ENCODE measurements around the gene CROT.

CROT gene

DNA sequence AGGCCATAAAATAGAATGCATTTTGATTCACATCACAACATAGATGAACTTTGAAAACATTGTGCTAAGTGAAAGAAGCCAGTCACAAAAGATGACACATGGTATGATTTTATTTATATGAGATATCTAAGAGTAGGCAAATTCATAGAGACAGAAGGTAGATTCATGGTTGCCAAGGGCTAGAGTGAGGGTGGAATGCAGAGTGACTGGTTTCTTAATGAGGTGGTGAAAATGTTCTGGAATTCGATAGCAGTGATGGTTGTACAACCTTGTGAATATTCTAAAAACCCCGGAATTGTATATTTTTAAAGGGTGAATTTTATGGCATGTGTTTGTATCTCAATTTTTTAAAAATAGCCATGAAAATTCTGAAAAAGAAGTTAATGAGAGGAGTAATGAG, 87.1 kb downstream of the CROT start:
- TF ChIP-seq, protein P1, sequence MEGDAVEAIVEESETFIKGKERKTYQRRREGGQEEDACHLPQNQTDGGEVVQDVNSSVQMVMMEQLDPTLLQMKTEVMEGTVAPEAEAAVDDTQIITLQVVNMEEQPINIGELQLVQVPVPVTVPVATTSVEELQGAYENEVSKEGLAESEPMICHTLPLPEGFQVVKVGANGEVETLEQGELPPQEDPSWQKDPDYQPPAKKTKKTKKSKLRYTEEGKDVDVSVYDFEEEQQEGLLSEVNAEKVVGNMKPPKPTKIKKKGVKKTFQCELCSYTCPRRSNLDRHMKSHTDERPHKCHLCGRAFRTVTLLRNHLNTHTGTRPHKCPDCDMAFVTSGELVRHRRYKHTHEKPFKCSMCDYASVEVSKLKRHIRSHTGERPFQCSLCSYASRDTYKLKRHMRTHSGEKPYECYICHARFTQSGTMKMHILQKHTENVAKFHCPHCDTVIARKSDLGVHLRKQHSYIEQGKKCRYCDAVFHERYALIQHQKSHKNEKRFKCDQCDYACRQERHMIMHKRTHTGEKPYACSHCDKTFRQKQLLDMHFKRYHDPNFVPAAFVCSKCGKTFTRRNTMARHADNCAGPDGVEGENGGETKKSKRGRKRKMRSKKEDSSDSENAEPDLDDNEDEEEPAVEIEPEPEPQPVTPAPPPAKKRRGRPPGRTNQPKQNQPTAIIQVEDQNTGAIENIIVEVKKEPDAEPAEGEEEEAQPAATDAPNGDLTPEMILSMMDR (conservative IDR thresholded peaks at IDR 0.05), result no peak
- no peak for TF ChIP-seq ZFX (IDR thresholded peaks at IDR 0.05)

DNA sequence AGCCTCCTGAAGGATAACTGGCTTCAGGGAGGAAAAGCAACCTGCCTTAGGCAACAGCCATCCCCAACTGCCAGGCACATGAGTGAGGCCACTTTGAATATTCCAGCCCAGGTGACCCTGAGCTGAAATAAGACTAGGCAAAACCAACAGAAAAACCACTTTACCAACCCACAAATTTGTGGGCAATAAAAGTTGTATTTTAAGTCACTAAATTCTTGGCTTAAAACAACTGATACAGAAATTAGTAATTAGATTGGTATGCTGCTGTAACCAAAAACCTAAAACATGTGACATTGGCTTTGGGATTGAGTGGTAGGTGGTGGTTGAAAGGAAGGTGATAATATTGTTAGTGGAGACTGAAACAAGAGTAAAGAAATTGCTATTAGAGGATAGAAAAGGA, 90.1 kb downstream of the CROT start:
- TF ChIP-seq, protein P1 (conservative IDR thresholded peaks at IDR 0.05), result no peak
- no peak for TF ChIP-seq ZFX (IDR thresholded peaks at IDR 0.05)
- H3K27ac ChIP-seq, result no peak overlapping the region

More for the DNA sequence above, 87.1 kb downstream of the CROT start:
- no peak overlapping the region for H3K27ac ChIP-seq

DNA sequence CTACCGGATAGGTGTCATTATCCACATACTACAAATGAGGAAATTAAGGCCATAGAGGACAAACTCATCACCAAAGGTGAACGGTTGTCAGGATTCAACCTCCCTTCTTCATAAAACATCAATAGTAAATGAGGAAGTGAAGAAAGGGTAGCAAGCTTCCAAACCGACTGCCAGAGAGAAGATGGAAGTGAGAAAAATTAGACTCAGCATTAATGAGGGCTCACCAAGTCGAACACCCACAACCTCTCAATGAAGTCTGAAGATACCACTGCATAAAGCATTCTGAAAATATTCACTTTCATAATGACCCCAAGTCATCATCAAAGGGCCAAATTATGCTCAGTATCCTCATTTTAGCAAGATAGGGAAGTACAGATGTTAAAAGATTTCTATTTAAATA, 100.4 kb downstream of the CROT start:
- TF ChIP-seq, protein P1 (conservative IDR thresholded peaks at IDR 0.05), result no peak
- no peak for TF ChIP-seq ZFX (IDR thresholded peaks at IDR 0.05)
- H3K27ac ChIP-seq, result no peak overlapping the region

DNA sequence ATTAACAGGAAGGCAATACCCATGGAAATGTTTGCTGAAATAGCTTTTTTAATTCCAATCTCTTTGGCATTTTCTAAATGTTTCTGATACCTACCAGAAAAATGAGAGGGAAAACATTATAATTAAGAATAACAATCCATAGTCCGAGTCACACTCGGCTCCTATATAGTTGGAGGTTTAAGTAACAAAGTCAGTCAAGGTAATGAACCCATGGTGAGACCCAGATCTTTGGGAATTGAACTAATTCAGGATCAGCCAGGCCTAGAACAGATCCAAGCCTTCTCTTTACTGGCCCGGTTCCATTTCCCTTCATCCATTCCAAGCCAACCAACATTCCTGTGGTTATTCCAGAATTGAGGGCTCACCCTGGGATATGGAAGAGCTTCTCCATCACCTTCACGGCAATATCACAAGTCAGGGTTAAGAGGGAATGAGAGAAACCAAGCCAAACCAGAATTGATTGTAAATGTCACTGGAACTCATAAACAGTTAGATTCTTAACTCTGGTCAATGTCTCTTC, 101.7 kb downstream of the CROT start:
- TF ChIP-seq, protein P1 (conservative IDR thresholded peaks at IDR 0.05), result no peak
- TF ChIP-seq ZFX (IDR thresholded peaks at IDR 0.05), result no peak
- no peak overlapping the region for H3K27ac ChIP-seq

DNA sequence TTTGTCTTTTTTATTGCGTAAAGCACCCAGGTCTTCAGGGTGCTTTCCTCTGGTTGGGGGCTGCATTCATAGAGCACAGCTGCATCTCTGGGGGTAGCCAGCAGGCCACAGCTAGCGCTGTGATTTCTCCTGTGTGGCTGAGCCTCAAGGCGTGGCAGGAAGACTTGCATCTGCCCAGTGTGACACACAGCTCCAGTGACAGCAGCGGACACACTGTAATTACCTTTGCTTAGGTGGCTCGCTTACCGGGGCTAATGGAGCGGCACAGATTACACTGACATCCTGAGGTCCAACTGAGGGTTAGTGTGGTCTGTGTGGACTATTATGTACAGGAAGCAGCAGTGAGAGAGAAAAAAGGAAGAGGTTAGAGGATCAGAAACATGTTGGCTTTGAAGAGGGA, 102.9 kb downstream of the CROT start:
- TF ChIP-seq, protein P1 (conservative IDR thresholded peaks at IDR 0.05), result no peak
- no peak for TF ChIP-seq ZFX (IDR thresholded peaks at IDR 0.05)
- no peak overlapping the region for H3K27ac ChIP-seq

Measured in C4-2B (cell line).